GM12878 (cell line): Measurements from ENCODE around the gene RAPGEF3. TPM values are rescaled to one million over a fixed set of nuclear protein-coding genes. Genes with fewer than 3 reads are reported as not detected.

Source experiments
- ATAC-seq: fragments of 200-7000 bp; cut with Tn5 transposase; 3 replicates; pipeline ENCODE4 v1.9.1; 2020; ENCODE audit warnings: mild to moderate bottlenecking, moderate library complexity
- BruUV-seq: library from RNA; stranded (reverse); fragments of 400-500 nt; replicated peaks from 2 replicates; lab custom pipeline; 2021; lab: Mats Ljungman, UMichigan
- CTCF ChIA-PET: fragments of 300-600 bp; sonication (Branson Sonifier 250); formaldehyde crosslinking; extraction: SDS; loops from one replicate; lab custom pipeline; 2021; ENCODE audit warnings: inconsistent platforms; lab: Yijun Ruan, JAX
- POLR2A ChIA-PET: fragments of 350-600 bp; formaldehyde crosslinking; extraction: SDS; loops from one replicate; lab custom pipeline; 2021; ENCODE audit warnings: inconsistent platforms; lab: Charles Lee
- RAD21 ChIA-PET: fragments of 300-600 bp; sonication (Branson Sonifier 250); formaldehyde crosslinking; loops from one replicate; lab custom pipeline; 2023; ENCODE audit warnings: antibody characterized with exemption; ENCODE audit not compliant: unreplicated experiment; lab: Charles Lee
- SMC1A ChIA-PET: fragments of 300-600 bp; sonication (Branson Sonifier 250); formaldehyde crosslinking; loops from one replicate; lab custom pipeline; 2023; ENCODE audit not compliant: unreplicated experiment, uncharacterized antibody; lab: Charles Lee
- DNase-seq: peaks from one replicate; pipeline ENCODE4 v3.0.0-alpha.2; 2011; ENCODE audit warnings: low read depth, low spot score
- FAIRE-seq: peaks from 3 replicates; lab custom pipeline; 2011; peaks lifted over from hg19 to GRCh38; lab: Jason Lieb, UNC
- H2AFZ ChIP-seq: 2 replicates; pipeline ENCODE4 v1.6.0; 2011; ENCODE audit warnings: low read depth, low read length, control low read depth; ENCODE audit not compliant: control insufficient read depth
- H3K27ac ChIP-seq: 2 replicates; pipeline ENCODE4 v1.5.1; 2011; ENCODE audit warnings: control low read depth; ENCODE audit not compliant: control insufficient read depth, insufficient read depth
- H3K27me3 ChIP-seq, 2 experiments: replicated peaks in 1 of 2; 2 replicates each; pipeline versions ENCODE4 v1.6.0 to v1.6.1; 2011; ENCODE audit warnings: low read length in 1 of 2; ENCODE audit not compliant: control insufficient read depth in 2 of 2, insufficient read depth in 2 of 2
- H3K36me3 ChIP-seq, 2 experiments: 2 replicates each; pipeline ENCODE4 v1.5.1; 2011; ENCODE audit warnings: low read length in 1 of 2; ENCODE audit not compliant: control insufficient read depth in 2 of 2, insufficient read depth in 2 of 2
- H3K4me1 ChIP-seq: 2 replicates; pipeline ENCODE4 v1.6.1; 2011; ENCODE audit warnings: mild to moderate bottlenecking, low read length, moderate library complexity, mixed read lengths; ENCODE audit not compliant: control insufficient read depth, insufficient read depth
- H3K4me2 ChIP-seq: 2 replicates; pipeline ENCODE4 v1.6.0; 2011; ENCODE audit warnings: control low read depth; ENCODE audit not compliant: control insufficient read depth, insufficient read depth
- H3K4me3 ChIP-seq: fragments of 200-600 bp; sonication (generic); 2 replicates; pipeline ENCODE4 v1.5.1; 2016
- H3K79me2 ChIP-seq: 2 replicates; pipeline ENCODE4 v1.6.0; 2011; ENCODE audit warnings: low read length; ENCODE audit not compliant: control insufficient read depth, insufficient read depth
- H3K9ac ChIP-seq: 2 replicates; pipeline ENCODE4 v1.8.0; 2011; ENCODE audit warnings: low read length, control low read depth, mixed read lengths; ENCODE audit not compliant: control insufficient read depth, insufficient read depth
- H3K9me3 ChIP-seq: replicated peaks from 3 replicates; pipeline ENCODE4 v1.5.1; 2011; ENCODE audit warnings: mild to moderate bottlenecking, low read length; ENCODE audit not compliant: control insufficient read depth, insufficient read depth
- H4K20me1 ChIP-seq: 2 replicates; pipeline ENCODE4 v1.6.0; 2011; ENCODE audit not compliant: control insufficient read depth, insufficient read depth
- BHLHE40 ChIP-seq, 2 experiments: fragments of 450-650 bp in 1 of 2; IDR thresholded peaks; 2 replicates each; pipeline ENCODE4 v1.6.1; 2011 to 2017; ENCODE audit warnings: low read depth in 2 of 2, borderline replicate concordance in 1 of 2, improper control_type of control experiment in 1 of 2, low read length in 1 of 2, mild to moderate bottlenecking in 1 of 2
- ESRRA ChIP-seq: IDR thresholded peaks from 2 replicates; pipeline ENCODE4 v1.6.1; 2012; ENCODE audit warnings: mild to moderate bottlenecking, low read length, improper control_type of control experiment
- GABPA ChIP-seq: IDR thresholded peaks from 2 replicates; pipeline ENCODE4 v1.6.1; 2014; ENCODE audit warnings: antibody characterized with exemption, low read depth, mild to moderate bottlenecking, inconsistent platforms
- HDGF ChIP-seq: fragments of 450-650 bp; IDR thresholded peaks from 2 replicates; pipeline ENCODE4 v1.6.1; 2016; ENCODE audit warnings: antibody characterized with exemption
- IKZF1 ChIP-seq: fragments of 450-650 bp; conservative IDR thresholded peaks from 2 replicates; pipeline ENCODE4 v1.6.1; 2017; ENCODE audit warnings: antibody characterized with exemption, mild to moderate bottlenecking
- NFXL1 ChIP-seq: fragments of 450-650 bp; IDR thresholded peaks from 2 replicates; pipeline ENCODE4 v1.6.1; 2017; ENCODE audit warnings: antibody characterized with exemption, mild to moderate bottlenecking, borderline replicate concordance
- SP1 ChIP-seq: IDR thresholded peaks from one replicate; pipeline ENCODE4 v1.6.1; 2011; ENCODE audit warnings: low read depth, low read length
- SPI1 ChIP-seq: IDR thresholded peaks from 2 replicates; pipeline ENCODE4 v1.6.1; 2011; ENCODE audit warnings: low read depth, mild to moderate bottlenecking, low read length, moderate library complexity, borderline replicate concordance; ENCODE audit not compliant: insufficient read depth
- TCF12 ChIP-seq: IDR thresholded peaks from 2 replicates; pipeline ENCODE4 v1.6.1; 2011; ENCODE audit warnings: low read depth, mild to moderate bottlenecking, low read length
- WRNIP1 ChIP-seq: IDR thresholded peaks from 2 replicates; pipeline ENCODE4 v1.6.1; 2011; ENCODE audit warnings: low read depth, low read length, improper control_type of control experiment, borderline replicate concordance
- YY1 ChIP-seq: IDR thresholded peaks from 2 replicates; pipeline ENCODE4 v1.6.1; 2011; ENCODE audit warnings: low read depth, mild to moderate bottlenecking, low read length
- ZZZ3 ChIP-seq: IDR thresholded peaks from 2 replicates; pipeline ENCODE4 v1.6.1; 2011; ENCODE audit warnings: low read depth; ENCODE audit not compliant: control insufficient read depth, insufficient read length
- WGBS: methylation state at CpG from one replicate; pipeline ENCODE4 v1.1.6; 2016; ENCODE audit warnings: low lambda C conversion rate; ENCODE audit not compliant: insufficient replicate concordance, insufficient coverage; ENCODE audit errors: missing lambda C conversion rate; 5-methylcytosine and 5-hydroxymethylcytosine counted together
- in situ Hi-C: fragments of 300-500 bp; cut with MboI; formaldehyde crosslinking; loops from 9 replicates; pipeline ENCODE4 v1.14.3; 2018; ENCODE audit warnings: mixed read lengths
- intact Hi-C: fragments of 100-400 bp; cut with micrococcal nuclease; formaldehyde crosslinking; loops from one replicate; pipeline ENCODE4 v1.14.2; 2022; ENCODE audit not compliant: unreplicated experiment
- polyA plus RNA-seq, 11 experiments: library from polyadenylated mRNA; depleted of rRNA in 4 of 11; unstranded in 6 of 11; stranded (reverse) in 5 of 11; fragments of >200 nt; fragmentation: Nextera tagmentation in 4 of 11; fragmentation: Illumina TruSeq in 1 of 11; extraction: Ambion mirVana in 4 of 11; extraction: Trizol in 1 of 11; gene quantifications; 1 replicate in 1 of 11; 2 replicates in 10 of 11; pipeline versions ENCODE4 v1.2.1 to v1.2.3, GENCODE V29; 2011 to 2016; ENCODE audit warnings: inconsistent platforms in 2 of 11, missing spikeins in 2 of 11, low read depth in 1 of 11
- total RNA-seq, 4 experiments: library from RNA; depleted of rRNA in 3 of 4; stranded (reverse); fragments of >200 nt in 3 of 4; fragmentation: Illumina TruSeq in 1 of 4; extraction: Trizol in 1 of 4; gene quantifications; 2 replicates each; pipeline versions ENCODE4 v1.2.1 to v1.2.3, GENCODE V29; 2013 to 2021
- TF ChIP-seq, protein P1 (sequence below): IDR thresholded peaks from 2 replicates; pipeline ENCODE4 v1.6.1; 2011; ENCODE audit warnings: mild to moderate bottlenecking, low read depth, low read length, moderate library complexity; ENCODE audit not compliant: insufficient replicate concordance
- TF ChIP-seq, protein P2 (sequence below), 3 experiments: IDR thresholded peaks in 2 of 3; conservative IDR thresholded peaks in 1 of 3; 2 replicates each; pipeline ENCODE4 v1.5.1; 2011; ENCODE audit warnings: low read depth in 3 of 3, low read length in 3 of 3, mild to moderate bottlenecking in 3 of 3, control low read depth in 2 of 3, moderate library complexity in 2 of 3, inconsistent platforms in 1 of 3, mixed read lengths in 1 of 3; ENCODE audit not compliant: control insufficient read depth in 2 of 3, insufficient read depth in 1 of 3; ENCODE audit errors: extremely low read depth in 1 of 3
- TF ChIP-seq, protein P3 (sequence below): IDR thresholded peaks from 2 replicates; pipeline ENCODE4 v1.6.1; 2011; ENCODE audit warnings: borderline replicate concordance, low read depth, mild to moderate bottlenecking, moderate library complexity, mixed read lengths, low read length; ENCODE audit not compliant: insufficient read depth; ENCODE audit errors: extremely low read length

RAPGEF3 gene
- total and polyA plus RNA-seq, 10 of the 15 experiments (the other 5 are each of a cell fraction or from before 2014, with no cell fraction given), result 0.02 to 0.92 (median 0.31) TPM; not detected in 2

DNA sequence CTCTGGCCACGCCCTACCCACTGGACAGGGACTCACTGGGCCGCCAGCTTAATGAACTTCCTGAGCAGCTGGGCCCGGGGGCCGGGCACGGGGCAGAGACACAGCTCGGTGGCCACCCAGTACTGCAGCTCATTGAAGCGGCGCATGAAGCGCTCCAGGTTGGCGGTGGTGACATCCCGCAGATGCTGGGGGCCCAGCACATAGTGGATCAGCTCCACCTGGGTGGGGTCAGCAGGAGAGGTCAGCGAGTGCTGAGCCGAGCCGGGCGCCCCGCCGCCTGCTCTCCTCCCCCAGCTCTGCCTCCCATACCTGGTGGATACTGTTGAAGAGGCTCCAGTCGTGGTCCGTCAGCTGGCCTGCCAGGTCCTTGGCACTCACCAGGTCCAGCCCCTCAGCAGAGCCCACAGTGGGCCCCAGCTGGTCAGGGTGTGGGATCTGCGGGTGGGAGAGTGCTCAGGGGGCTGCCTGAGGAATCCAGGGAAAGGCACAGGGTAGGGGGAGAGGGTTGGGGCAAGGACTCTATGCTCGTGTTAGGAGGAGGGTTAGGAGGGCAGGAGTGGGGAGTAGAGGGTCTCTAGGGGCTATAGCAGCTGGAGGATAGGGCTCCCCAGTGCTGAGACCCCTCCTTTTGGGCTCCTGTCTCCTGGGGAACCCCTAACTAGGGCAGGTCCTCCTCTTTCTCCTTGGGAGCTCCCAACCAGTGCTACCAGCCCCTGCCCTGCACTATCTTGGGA, 17.9 kb downstream of the RAPGEF3 start:
- SMC1A ChIA-PET, result interaction anchor here (0.7 to 10.3 kb wide), 17 partner anchors 9 to 223 kb away, joined by 3 to 277 read pairs (median 8); partner anchors contain the start of genes ENDOU, RAPGEF3, RPAP3 and SLC48A1
- no peaks in the 10 kb centered on the region for H3K27me3 ChIP-seq
- H3K9me3 ChIP-seq, result no peaks in the 10 kb centered on the region
- no TSS peak for BruUV-seq
- TF ChIP-seq, protein P1, sequence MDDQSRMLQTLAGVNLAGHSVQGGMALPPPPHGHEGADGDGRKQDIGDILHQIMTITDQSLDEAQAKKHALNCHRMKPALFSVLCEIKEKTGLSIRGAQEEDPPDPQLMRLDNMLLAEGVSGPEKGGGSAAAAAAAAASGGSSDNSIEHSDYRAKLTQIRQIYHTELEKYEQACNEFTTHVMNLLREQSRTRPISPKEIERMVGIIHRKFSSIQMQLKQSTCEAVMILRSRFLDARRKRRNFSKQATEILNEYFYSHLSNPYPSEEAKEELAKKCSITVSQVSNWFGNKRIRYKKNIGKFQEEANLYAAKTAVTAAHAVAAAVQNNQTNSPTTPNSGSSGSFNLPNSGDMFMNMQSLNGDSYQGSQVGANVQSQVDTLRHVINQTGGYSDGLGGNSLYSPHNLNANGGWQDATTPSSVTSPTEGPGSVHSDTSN, result no peak
- TF ChIP-seq IKZF1 (no peak), WRNIP1 (no peak), BHLHE40 (IDR thresholded peaks at IDR 0.05; ENCODE audit: borderline replicate concordance in 1 of 2, low read depth in 2 of 2, low read length in 1 of 2) (peak in 1 of 2 experiments; percentile 29; a peak in 1 of 4 replicates), ZZZ3 (no peak), GABPA (no peak), HDGF (no peak), SPI1 (no peak), TCF12 (peak; percentile 58; the same call in 1 of the 2 replicates), YY1 (no peak), NFXL1 (no peak), SP1 (no peak), ESRRA (no peak)
- TF ChIP-seq, protein P2, sequence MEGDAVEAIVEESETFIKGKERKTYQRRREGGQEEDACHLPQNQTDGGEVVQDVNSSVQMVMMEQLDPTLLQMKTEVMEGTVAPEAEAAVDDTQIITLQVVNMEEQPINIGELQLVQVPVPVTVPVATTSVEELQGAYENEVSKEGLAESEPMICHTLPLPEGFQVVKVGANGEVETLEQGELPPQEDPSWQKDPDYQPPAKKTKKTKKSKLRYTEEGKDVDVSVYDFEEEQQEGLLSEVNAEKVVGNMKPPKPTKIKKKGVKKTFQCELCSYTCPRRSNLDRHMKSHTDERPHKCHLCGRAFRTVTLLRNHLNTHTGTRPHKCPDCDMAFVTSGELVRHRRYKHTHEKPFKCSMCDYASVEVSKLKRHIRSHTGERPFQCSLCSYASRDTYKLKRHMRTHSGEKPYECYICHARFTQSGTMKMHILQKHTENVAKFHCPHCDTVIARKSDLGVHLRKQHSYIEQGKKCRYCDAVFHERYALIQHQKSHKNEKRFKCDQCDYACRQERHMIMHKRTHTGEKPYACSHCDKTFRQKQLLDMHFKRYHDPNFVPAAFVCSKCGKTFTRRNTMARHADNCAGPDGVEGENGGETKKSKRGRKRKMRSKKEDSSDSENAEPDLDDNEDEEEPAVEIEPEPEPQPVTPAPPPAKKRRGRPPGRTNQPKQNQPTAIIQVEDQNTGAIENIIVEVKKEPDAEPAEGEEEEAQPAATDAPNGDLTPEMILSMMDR (IDR thresholded peaks at IDR 0.05 in 2 of 3, conservative IDR thresholded peaks at IDR 0.05 in 1 of 3; ENCODE audit: control insufficient read depth in 2 of 3, extremely low read depth in 1 of 3, insufficient read depth in 1 of 3, low read depth in 3 of 3, low read length in 3 of 3), result peak in 2 of 3 experiments; percentile 12 to 30; a peak in 1 of 6 replicates
- TF ChIP-seq, protein P3, sequence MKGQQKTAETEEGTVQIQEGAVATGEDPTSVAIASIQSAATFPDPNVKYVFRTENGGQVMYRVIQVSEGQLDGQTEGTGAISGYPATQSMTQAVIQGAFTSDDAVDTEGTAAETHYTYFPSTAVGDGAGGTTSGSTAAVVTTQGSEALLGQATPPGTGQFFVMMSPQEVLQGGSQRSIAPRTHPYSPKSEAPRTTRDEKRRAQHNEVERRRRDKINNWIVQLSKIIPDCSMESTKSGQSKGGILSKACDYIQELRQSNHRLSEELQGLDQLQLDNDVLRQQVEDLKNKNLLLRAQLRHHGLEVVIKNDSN, result no peak
- no peak for DNase-seq
- no peak overlapping the region; the same call in 1 of the 2 replicates for H3K27ac ChIP-seq
- H3K79me2 ChIP-seq, result no peaks in the 10 kb centered on the region
- intact Hi-C loops (no loop called here), in situ Hi-C loops (no loop called here)
- H3K9ac ChIP-seq, result 0 out of 2 replicates have a peak overlapping the region, but pooled peaks have one; percentile 7
- POLR2A ChIA-PET, result interaction anchor here (0.8 to 5.5 kb wide), 6 partner anchors 15 to 33 kb away, joined by 3 to 40 read pairs (median 4); partner anchors contain the start of gene RAPGEF3
- no peaks in the 10 kb centered on the region for H3K36me3 ChIP-seq
- CTCF ChIA-PET, result interaction anchor here (0.7 to 10.4 kb wide), 23 partner anchors 9 to 367 kb away, joined by 3 to 814 read pairs (median 7); partner anchors contain the start of genes ENDOU, RAPGEF3, RPAP3 and SLC48A1
- RAD21 ChIA-PET, result interaction anchor here (0.8 to 7.8 kb wide), 13 partner anchors 17 to 121 kb away, joined by 3 to 327 read pairs (median 42); partner anchors contain the start of genes ENDOU, RAPGEF3, RPAP3 and SLC48A1
- H3K4me2 ChIP-seq, result peak overlapping the region; percentile 31
- FAIRE-seq, result no peak
- no peaks in the 10 kb centered on the region for H4K20me1 ChIP-seq
- no peak overlapping the region for H3K4me3 ChIP-seq
- 13% methylated on average over 15 of the region's 21 CpGs for WGBS
- peak; percentile 80 for ATAC-seq
- H2AFZ ChIP-seq, result peak overlapping the region; percentile 39
- peaks cover 25% of the 10 kb centered on the region for H3K4me1 ChIP-seq
